Measurements from ENCODE around the gene CPZ.

GRCh38 chr4:8644966-8645752, 52.6 kb downstream of the CPZ start:
- no peak for TF ChIP-seq CTCF (IDR thresholded peaks at IDR 0.05)
- no peak for TF ChIP-seq POLR2A (IDR thresholded peaks at IDR 0.05)
